ENCODE data around the gene SCN1B.

DNA sequence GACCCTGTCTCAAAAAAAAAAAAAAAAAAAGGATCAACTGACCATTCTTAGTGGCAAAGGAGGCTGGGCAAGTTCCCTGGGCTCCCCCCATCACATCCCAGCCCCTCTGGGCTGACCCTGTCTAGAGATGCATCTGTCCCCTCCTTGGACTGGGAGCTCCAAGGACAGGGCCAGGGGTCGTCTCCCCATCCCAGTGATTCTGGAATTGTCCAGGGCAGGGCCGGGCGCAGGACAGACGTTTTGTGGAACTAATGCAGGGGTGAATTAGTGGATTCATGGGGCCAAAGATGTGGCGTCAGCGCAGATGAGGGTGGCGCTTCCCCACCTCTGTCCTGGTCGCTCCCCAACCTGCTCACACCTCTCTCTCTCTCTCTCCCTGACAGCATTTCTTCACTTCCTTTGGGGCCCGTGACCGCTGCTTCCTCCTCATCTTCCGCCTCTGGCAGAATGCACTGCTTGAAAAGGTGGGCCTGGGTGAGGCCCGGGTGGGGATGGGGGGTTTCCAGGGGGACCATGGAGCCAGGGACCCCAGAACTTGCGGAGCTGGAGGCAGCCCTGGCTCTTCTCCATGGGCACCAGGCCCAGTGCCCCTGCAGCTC is 19.1 kb upstream of the SCN1B start:
- TF ChIP-seq, protein P1, sequence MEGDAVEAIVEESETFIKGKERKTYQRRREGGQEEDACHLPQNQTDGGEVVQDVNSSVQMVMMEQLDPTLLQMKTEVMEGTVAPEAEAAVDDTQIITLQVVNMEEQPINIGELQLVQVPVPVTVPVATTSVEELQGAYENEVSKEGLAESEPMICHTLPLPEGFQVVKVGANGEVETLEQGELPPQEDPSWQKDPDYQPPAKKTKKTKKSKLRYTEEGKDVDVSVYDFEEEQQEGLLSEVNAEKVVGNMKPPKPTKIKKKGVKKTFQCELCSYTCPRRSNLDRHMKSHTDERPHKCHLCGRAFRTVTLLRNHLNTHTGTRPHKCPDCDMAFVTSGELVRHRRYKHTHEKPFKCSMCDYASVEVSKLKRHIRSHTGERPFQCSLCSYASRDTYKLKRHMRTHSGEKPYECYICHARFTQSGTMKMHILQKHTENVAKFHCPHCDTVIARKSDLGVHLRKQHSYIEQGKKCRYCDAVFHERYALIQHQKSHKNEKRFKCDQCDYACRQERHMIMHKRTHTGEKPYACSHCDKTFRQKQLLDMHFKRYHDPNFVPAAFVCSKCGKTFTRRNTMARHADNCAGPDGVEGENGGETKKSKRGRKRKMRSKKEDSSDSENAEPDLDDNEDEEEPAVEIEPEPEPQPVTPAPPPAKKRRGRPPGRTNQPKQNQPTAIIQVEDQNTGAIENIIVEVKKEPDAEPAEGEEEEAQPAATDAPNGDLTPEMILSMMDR (IDR thresholded peaks at IDR 0.05 in 4 of 5, conservative IDR thresholded peaks at IDR 0.05 in 1 of 5) = no peak
- TF ChIP-seq POLR2A (IDR thresholded peaks at IDR 0.05) = no peak
